Heart left ventricle (tissue), 13 donors: ENCODE data around the gene FKTN.

Source experiments
- POLR2A ChIP-seq, 2 donors: fragments of 450-650 bp; IDR thresholded peaks; one replicate each; pipeline ENCODE4 v1.6.1; 2017; ENCODE audit warnings: antibody characterized with exemption in 2 of 2, mild to moderate bottlenecking in 2 of 2, moderate library complexity in 2 of 2
- TF ChIP-seq, protein P1 (sequence below), 12 donors: fragments of 200-600 bp; sonication (generic) in 4 of 12; IDR thresholded peaks; one replicate each; pipeline versions ENCODE4 v1.5.0 to v1.8.0; 2018 to 2022; ENCODE audit warnings: antibody characterized with exemption in 12 of 12, mild to moderate bottlenecking in 5 of 12
- donor health status: ischemic (EF 13 %, LVEDD 7.1; RV severe dilation, severe dysfunction).
- donor health status: DM: no; HTN: yes; CAD: no.
- donor health status: DM: no; HTN: no; CAD: no.
- donor health status: ischemic (EF 25% LVEDD 6.9; RV normal size, moderate dysfunction).
- donor health status: ischemic (EF 25% LVEDD 5.7; RV mildly dilated, moderate dysfunction).
- donor health status: ischemic (EF 35%, LVEDD 5.7; RV mildly dilated, moderate dysfunction).
- donor health status: nonischemic (EF 11% LVEDD 7.7; RV severe dilation, severe dysfunction).
- donor health status: DM: yes; HTN: yes; CAD: no.
- donor health status: PGD.
- donor health status: ischemic (EF 29% LVEDD 5.4; RV normal size, mild dysfunction).
- donor health status: nonischemic (EF 23%, LVEDD 6.1; RV moderate dilation, normal function).

DNA sequence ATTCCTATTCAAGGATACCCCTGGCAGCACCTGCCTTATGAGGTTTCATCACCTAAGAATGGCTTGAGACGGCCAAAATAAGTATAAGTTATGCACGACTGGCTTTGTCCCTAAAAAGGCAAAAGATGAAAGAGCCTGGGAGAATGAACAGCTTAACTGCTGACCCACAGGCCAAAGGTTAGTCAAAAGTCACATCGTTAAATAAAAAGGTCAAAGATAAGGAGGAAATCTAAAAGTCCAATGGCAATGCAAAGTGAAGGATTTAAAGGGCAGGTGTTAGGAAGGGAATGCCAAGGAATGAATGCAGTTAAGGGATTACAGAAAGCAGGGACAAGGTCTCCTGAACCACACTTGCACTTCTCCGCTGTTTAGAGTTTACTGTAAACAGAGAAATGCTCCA lies 109.9 kb downstream of the FKTN start:
- TF ChIP-seq, protein P1, sequence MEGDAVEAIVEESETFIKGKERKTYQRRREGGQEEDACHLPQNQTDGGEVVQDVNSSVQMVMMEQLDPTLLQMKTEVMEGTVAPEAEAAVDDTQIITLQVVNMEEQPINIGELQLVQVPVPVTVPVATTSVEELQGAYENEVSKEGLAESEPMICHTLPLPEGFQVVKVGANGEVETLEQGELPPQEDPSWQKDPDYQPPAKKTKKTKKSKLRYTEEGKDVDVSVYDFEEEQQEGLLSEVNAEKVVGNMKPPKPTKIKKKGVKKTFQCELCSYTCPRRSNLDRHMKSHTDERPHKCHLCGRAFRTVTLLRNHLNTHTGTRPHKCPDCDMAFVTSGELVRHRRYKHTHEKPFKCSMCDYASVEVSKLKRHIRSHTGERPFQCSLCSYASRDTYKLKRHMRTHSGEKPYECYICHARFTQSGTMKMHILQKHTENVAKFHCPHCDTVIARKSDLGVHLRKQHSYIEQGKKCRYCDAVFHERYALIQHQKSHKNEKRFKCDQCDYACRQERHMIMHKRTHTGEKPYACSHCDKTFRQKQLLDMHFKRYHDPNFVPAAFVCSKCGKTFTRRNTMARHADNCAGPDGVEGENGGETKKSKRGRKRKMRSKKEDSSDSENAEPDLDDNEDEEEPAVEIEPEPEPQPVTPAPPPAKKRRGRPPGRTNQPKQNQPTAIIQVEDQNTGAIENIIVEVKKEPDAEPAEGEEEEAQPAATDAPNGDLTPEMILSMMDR (IDR thresholded peaks at IDR 0.05) = no peak
- no peak for TF ChIP-seq POLR2A (IDR thresholded peaks at IDR 0.05)
